K562 (cell line): Measurements from ENCODE around the gene INHA. TPM values are rescaled to one million over a fixed set of nuclear protein-coding genes. Genes with fewer than 3 reads are reported as not detected.
A peak's percentile ranks its signal among the peaks of the same experiment; 100 is the strongest.

Experiments
- CHD4 ChIP-seq: fragments of 200-600 bp; sonication (generic); IDR thresholded peaks from 3 replicates; pipeline ENCODE4 v1.6.1; 2012; ENCODE audit warnings: low read depth, mild to moderate bottlenecking, mixed read lengths, low read length, inconsistent platforms; ENCODE audit not compliant: insufficient read depth, insufficient replicate concordance, poor library complexity, severe bottlenecking
- DDX20 ChIP-seq: fragments of 450-650 bp; IDR thresholded peaks from 2 replicates; pipeline ENCODE4 v1.6.1; 2016; ENCODE audit warnings: missing genetic modification characterization, low read depth, mild to moderate bottlenecking, missing compliant biosample characterization, moderate library complexity
- EP400 ChIP-seq: fragments of 450-650 bp; IDR thresholded peaks from 2 replicates; pipeline ENCODE4 v1.6.1; 2017; ENCODE audit warnings: antibody characterized with exemption, mild to moderate bottlenecking, moderate library complexity
- EWSR1 ChIP-seq: fragments of 450-650 bp; IDR thresholded peaks from 2 replicates; pipeline ENCODE4 v1.6.1; 2018; ENCODE audit warnings: borderline replicate concordance, mild to moderate bottlenecking, low read depth, moderate library complexity; ENCODE audit not compliant: partially characterized antibody
- KAT2B ChIP-seq: IDR thresholded peaks from one replicate; pipeline ENCODE4 v1.6.1; 2012; ENCODE audit warnings: low read depth, mild to moderate bottlenecking, control low read depth, inconsistent platforms, low read length, moderate library complexity
- SRSF9 ChIP-seq: fragments of 200-400 bp; formaldehyde crosslinking; IDR thresholded peaks from 2 replicates; pipeline ENCODE4 v1.6.1; 2017; ENCODE audit warnings: low read depth, low read length, borderline replicate concordance
- SUPT5H ChIP-seq: fragments of 450-650 bp; IDR thresholded peaks from 2 replicates; pipeline ENCODE4 v1.6.1; 2016
- ZBTB11 ChIP-seq, 3 experiments: fragments of 200-800 bp in 1 of 3; fragments of 250-450 bp in 1 of 3; fragments of 450-650 bp in 1 of 3; sonication (Bioruptor Pico) in 1 of 3; sonication (Bioruptor generic) in 1 of 3; formaldehyde crosslinking in 1 of 3; IDR thresholded peaks; 2 replicates each; pipeline versions ENCODE4 v1.6.1 to v1.8.0; 2016 to 2022; ENCODE audit warnings: mild to moderate bottlenecking in 2 of 3, missing genetic modification characterization in 2 of 3, missing compliant biosample characterization in 1 of 3, moderate library complexity in 1 of 3
- ZBTB40 ChIP-seq, 2 experiments: fragments of 450-650 bp in 1 of 2; sonication (generic) in 1 of 2; formaldehyde crosslinking in 1 of 2; IDR thresholded peaks; 2 replicates each; pipeline versions ENCODE4 v1.7.1 to v1.9.0; 2016 to 2022; ENCODE audit warnings: inconsistent platforms in 1 of 2, mild to moderate bottlenecking in 1 of 2, missing genetic modification reagents in 1 of 2
- ZNF12 ChIP-seq: sonication (generic); formaldehyde crosslinking; IDR thresholded peaks from 2 replicates; pipeline ENCODE4 v1.4.0; 2020; ENCODE audit warnings: mild to moderate bottlenecking, missing genetic modification reagents
- ZNF217 ChIP-seq: sonication (generic); formaldehyde crosslinking; IDR thresholded peaks from 2 replicates; pipeline ENCODE4 v1.8.0; 2022; ENCODE audit warnings: mild to moderate bottlenecking, missing genetic modification reagents
- ZNF507 ChIP-seq: conservative IDR thresholded peaks from 2 replicates; pipeline ENCODE4 v1.6.1; 2017; ENCODE audit warnings: missing genetic modification characterization, missing compliant biosample characterization
- polyA plus RNA-seq, 8 experiments: library from polyadenylated mRNA; depleted of rRNA in 4 of 8; stranded (reverse) in 5 of 8; unstranded in 3 of 8; fragments of >200 nt; fragmentation: Nextera tagmentation in 2 of 8; fragmentation: Illumina TruSeq in 1 of 8; extraction: Ambion mirVana in 2 of 8; extraction: Trizol in 1 of 8; gene quantifications; 2 replicates each; pipeline versions ENCODE4 v1.2.1 to v1.2.3, GENCODE V29; 2011 to 2014; ENCODE audit warnings: inconsistent platforms in 1 of 8, missing spikeins in 1 of 8
- total RNA-seq, 7 experiments: library from RNA; depleted of rRNA in 6 of 7; stranded (reverse); fragments of >200 nt in 6 of 7; fragmentation: Illumina TruSeq in 2 of 7; extraction: Trizol in 2 of 7; gene quantifications; 2 replicates each; pipeline versions ENCODE4 v1.2.1 to v1.2.3, GENCODE V29; 2011 to 2021; ENCODE audit warnings: low replicate concordance in 1 of 7

Gene INHA
- total and polyA plus RNA-seq, 9 of the 15 experiments (the other 6 are each of a cell fraction or from before 2014, with no cell fraction given): 0.07 to 1.9 (median 0.40) TPM

GRCh38 chr2:219597552-219598307 is 25.6 kb downstream of the INHA start, which contains the start of gene STK11IP (continued):
- TF ChIP-seq ZNF217 (CRISPR knock-in tag): no peak
- TF ChIP-seq CHD4: no peak
- TF ChIP-seq ZNF507 (tag): no peak
- TF ChIP-seq ZNF12 (CRISPR knock-in tag): peak; percentile 76; the same call in 1 of the 2 replicates
- peak; percentile 63 to 96 (median 64); a peak in 4 of 6 replicates for TF ChIP-seq ZBTB11 (CRISPR knock-in tag; IDR thresholded peaks at IDR 0.05)
- TF ChIP-seq KAT2B: no peak
- no peak for TF ChIP-seq DDX20 (tag)
- no peak for TF ChIP-seq EWSR1
- TF ChIP-seq ZBTB40 (IDR thresholded peaks at IDR 0.05): peak; percentile 98
- TF ChIP-seq ZBTB40 (CRISPR knock-in tag; IDR thresholded peaks at IDR 0.05): no peak
- TF ChIP-seq SUPT5H: peak; percentile 85
- TF ChIP-seq EP400: peak; percentile 71
- no peak for TF ChIP-seq SRSF9
